H9 (cell line): ENCODE results near the gene NECAB3. TPM values are rescaled to one million over a fixed set of nuclear protein-coding genes. Genes with fewer than 3 reads are reported as not detected.
A peak's percentile ranks its signal among the peaks of the same experiment; 100 is the strongest.

Source experiments
- DNase-seq: peaks from one replicate; pipeline ENCODE4 v3.0.0-alpha.2; 2017
- H2AFZ ChIP-seq: one replicate; pipeline ENCODE4 v1.6.1; 2013; ENCODE audit warnings: mild to moderate bottlenecking, low read length, control low read depth, moderate library complexity
- H2AK5ac ChIP-seq: 2 replicates; pipeline ENCODE4 v1.6.1; 2013; ENCODE audit warnings: low read length, control low read depth, mixed read lengths; ENCODE audit not compliant: insufficient read length
- H2BK120ac ChIP-seq: one replicate; pipeline ENCODE4 v1.6.1; 2013; ENCODE audit warnings: low read depth, mild to moderate bottlenecking, low read length, control low read depth, inconsistent platforms; ENCODE audit not compliant: poor library complexity, severe bottlenecking
- H2BK12ac ChIP-seq: 2 replicates; pipeline ENCODE4 v1.6.1; 2013; ENCODE audit warnings: low read length, control low read depth, mixed read lengths, low read depth; ENCODE audit not compliant: insufficient read length
- H2BK15ac ChIP-seq: 2 replicates; pipeline ENCODE4 v1.6.1; 2013; ENCODE audit warnings: low read depth, low read length, control low read depth
- H2BK20ac ChIP-seq: one replicate; pipeline ENCODE4 v1.6.1; 2013; ENCODE audit warnings: low read depth, mild to moderate bottlenecking, low read length, control low read depth, inconsistent platforms; ENCODE audit not compliant: poor library complexity, severe bottlenecking
- H2BK5ac ChIP-seq: 2 replicates; pipeline ENCODE4 v1.6.1; 2013; ENCODE audit warnings: low read length, control low read depth, mixed read lengths; ENCODE audit not compliant: insufficient read length
- H3K14ac ChIP-seq: 2 replicates; pipeline ENCODE4 v1.6.1; 2013; ENCODE audit warnings: low read length, control low read depth; ENCODE audit not compliant: insufficient read depth
- H3K18ac ChIP-seq: 2 replicates; pipeline ENCODE4 v1.6.1; 2013; ENCODE audit warnings: low read depth, mild to moderate bottlenecking, mixed read lengths, low read length, control low read depth; ENCODE audit not compliant: insufficient read length
- H3K23ac ChIP-seq: 2 replicates; pipeline ENCODE4 v1.6.1; 2013; ENCODE audit warnings: low read length, control low read depth, mixed read lengths, low read depth; ENCODE audit not compliant: insufficient read length
- H3K23me2 ChIP-seq: 2 replicates; pipeline ENCODE4 v1.6.1; 2013; ENCODE audit warnings: low read depth, mild to moderate bottlenecking, mixed read lengths, low read length, control low read depth; ENCODE audit not compliant: insufficient read length, poor library complexity, severe bottlenecking
- H3K27ac ChIP-seq: 2 replicates; pipeline ENCODE4 v1.5.1; 2013; ENCODE audit warnings: low read length, control low read depth, mixed read lengths, low read depth; ENCODE audit not compliant: insufficient read length
- H3K27me3 ChIP-seq: 2 replicates; pipeline ENCODE4 v1.6.1; 2013; ENCODE audit warnings: low read length, control low read depth, inconsistent platforms; ENCODE audit not compliant: insufficient read depth
- H3K4ac ChIP-seq: 2 replicates; pipeline ENCODE4 v1.6.1; 2013; ENCODE audit warnings: low read depth, mild to moderate bottlenecking, control low read depth, inconsistent platforms, low read length, moderate library complexity
- H3K4me1 ChIP-seq: 2 replicates; pipeline ENCODE4 v1.6.1; 2013; ENCODE audit warnings: low read length, control low read depth, inconsistent platforms; ENCODE audit not compliant: insufficient read depth
- H3K4me2 ChIP-seq: 2 replicates; pipeline ENCODE4 v1.6.1; 2013; ENCODE audit warnings: low read length, control low read depth, mixed read lengths; ENCODE audit not compliant: insufficient read length, insufficient read depth
- H3K56ac ChIP-seq: 2 replicates; pipeline ENCODE4 v1.6.1; 2013; ENCODE audit warnings: low read depth, mild to moderate bottlenecking, mixed read lengths, low read length, control low read depth; ENCODE audit not compliant: insufficient read length
- H3K79me1 ChIP-seq: 2 replicates; pipeline ENCODE4 v1.6.1; 2013; ENCODE audit warnings: low read depth, mild to moderate bottlenecking, moderate library complexity, low read length, control low read depth, inconsistent platforms; ENCODE audit not compliant: insufficient read depth, poor library complexity, severe bottlenecking
- H3K79me2 ChIP-seq: 2 replicates; pipeline ENCODE4 v1.6.1; 2013; ENCODE audit warnings: low read length, control low read depth, inconsistent platforms; ENCODE audit not compliant: insufficient read depth
- H3K9ac ChIP-seq: 2 replicates; pipeline ENCODE4 v1.6.1; 2013; ENCODE audit warnings: low read length, control low read depth, mixed read lengths; ENCODE audit not compliant: insufficient read length; ENCODE audit errors: extremely low read depth
- H3K9me3 ChIP-seq: one replicate; pipeline ENCODE4 v1.6.1; 2013; ENCODE audit warnings: low read depth, low read length, inconsistent platforms; ENCODE audit not compliant: control insufficient read depth
- H3T11ph ChIP-seq: one replicate; pipeline ENCODE4 v1.6.1; 2013; ENCODE audit warnings: mild to moderate bottlenecking, low read length, control low read depth, inconsistent platforms
- H4K20me1 ChIP-seq: one replicate; pipeline ENCODE4 v1.6.1; 2013; ENCODE audit not compliant: control insufficient read depth, insufficient read length, insufficient read depth
- H4K5ac ChIP-seq: 2 replicates; pipeline ENCODE4 v1.6.1; 2013; ENCODE audit warnings: low read depth, mild to moderate bottlenecking, mixed read lengths, low read length, control low read depth; ENCODE audit not compliant: insufficient read length
- H4K8ac ChIP-seq: replicated peaks from 2 replicates; pipeline ENCODE4 v1.6.1; 2013; ENCODE audit warnings: low read length, control low read depth, mixed read lengths, low read depth; ENCODE audit not compliant: insufficient read length
- H4K91ac ChIP-seq: 2 replicates; pipeline ENCODE4 v1.6.1; 2013; ENCODE audit warnings: low read depth, mild to moderate bottlenecking, moderate library complexity, mixed read lengths, low read length, control low read depth; ENCODE audit not compliant: insufficient read length
- H3K27ac Mint-ChIP-seq, 3 experiments: 2 replicates in 2 of 3; 3 replicates in 1 of 3; pipeline ENCODE4 v1.8.0; 2020 to 2021; ENCODE audit warnings: mixed read lengths in 3 of 3, mild to moderate bottlenecking in 1 of 3, moderate library complexity in 1 of 3
- H3K27me3 Mint-ChIP-seq: 2 replicates; pipeline ENCODE4 v1.8.0; 2021; ENCODE audit warnings: low read depth, mild to moderate bottlenecking, moderate library complexity, mixed read lengths
- H3K36me3 Mint-ChIP-seq, 3 experiments: 2 replicates in 2 of 3; 3 replicates in 1 of 3; pipeline ENCODE4 v1.8.0; 2020 to 2021; ENCODE audit warnings: low read depth in 3 of 3, mixed read lengths in 3 of 3; ENCODE audit not compliant: insufficient read depth in 1 of 3
- H3K4me1 Mint-ChIP-seq, 2 experiments: 2 replicates each; pipeline ENCODE4 v1.8.0; 2020; ENCODE audit warnings: mixed read lengths in 2 of 2
- H3K4me3 Mint-ChIP-seq, 2 experiments: 2 replicates in 1 of 2; 3 replicates in 1 of 2; pipeline ENCODE4 v1.8.0; 2020 to 2021; ENCODE audit warnings: mild to moderate bottlenecking in 2 of 2, mixed read lengths in 2 of 2, moderate library complexity in 1 of 2
- H3K9me3 Mint-ChIP-seq, 2 experiments: 2 replicates in 1 of 2; 3 replicates in 1 of 2; pipeline ENCODE4 v1.8.0; 2020; ENCODE audit warnings: mild to moderate bottlenecking in 2 of 2, mixed read lengths in 2 of 2, moderate library complexity in 1 of 2
- CTCF ChIP-seq: fragments of 200-600 bp; sonication (generic); conservative IDR thresholded peaks from 3 replicates; pipeline ENCODE4 v1.8.0; 2021; ENCODE audit warnings: antibody characterized with exemption, mild to moderate bottlenecking
- WGBS: extraction: QIAGEN DNeasy Blood & Tissue Kit; methylation state at CpG from one replicate; pipeline ENCODE4 v1.1.7; 2013; ENCODE audit warnings: missing lambda C conversion rate, low lambda C conversion rate, mixed read lengths; ENCODE audit not compliant: insufficient read length; ENCODE audit errors: extremely low coverage; 5-methylcytosine and 5-hydroxymethylcytosine counted together
- total RNA-seq: library from RNA; stranded (reverse); gene quantifications from 2 replicates; pipeline ENCODE4 v1.2.1, GENCODE V29; 2021

Gene NECAB3
- total RNA-seq, 1 experiment from 2014 or later: 57.7 TPM

- no CpG with 5 or more reads among the region's 11 CpGs for whole genome bisulfite sequencing
- Histone ChIP-seq H3K4ac (no peak overlapping the region), H3K23me2 (peaks cover 21% of the 10 kb centered on the region), H3K56ac (no peak overlapping the region), H4K8ac (no peak overlapping the region), H3K23ac (no peak overlapping the region), H4K5ac (no peak overlapping the region), H4K91ac (no peak overlapping the region), H2AFZ (no peak overlapping the region), H2BK12ac (no peak overlapping the region), H3K27me3 (no peaks in the 10 kb centered on the region), H3K27ac (no peak overlapping the region), H4K20me1 (no peaks in the 10 kb centered on the region), H3K9me3 (no peaks in the 10 kb centered on the region), H2BK15ac (no peak overlapping the region), H2BK20ac (no peak overlapping the region), H3K4me2 (no peak overlapping the region), H3K79me1 (no peaks in the 10 kb centered on the region), H2AK5ac (no peak overlapping the region), H2BK5ac (no peak overlapping the region), H3K18ac (no peak overlapping the region), H3K79me2 (no peaks in the 10 kb centered on the region), H3K9ac (no peak overlapping the region), H3K14ac (no peak overlapping the region), H3K4me1 (peaks cover 4% of the 10 kb centered on the region; the same call in 1 of the 2 replicates), H2BK120ac (no peak overlapping the region), H3T11ph (no peak overlapping the region)
- H3K4me3 Mint-ChIP-seq: peak overlapping the region in 1 of 2 experiments; percentile 22; a peak in 2 of 5 replicates
- H3K36me3 Mint-ChIP-seq: peaks cover 35 to 59% (median 45%) of the 10 kb centered on the region in 3 experiments; a peak in 6 of 7 replicates
- H3K9me3 Mint-ChIP-seq: no peaks in the 10 kb centered on the region; a peak in 1 of 5 replicates
- no peak for TF ChIP-seq CTCF
- peaks cover 2% of the 10 kb centered on the region for H3K27me3 Mint-ChIP-seq
- H3K27ac Mint-ChIP-seq: peak overlapping the region in 1 of 3 experiments; percentile 11; a peak in 1 of 7 replicates
- peaks cover 30% of the 10 kb centered on the region in 2 experiments for H3K4me1 Mint-ChIP-seq
- no peak for DNase-seq
Observed at GRCh38 chr20:33676121-33676520, 1.9 kb upstream of the NECAB3 start.
